Frontal cortex (tissue), 1 donor: Measurements from ENCODE around the gene TET1. TPM values are rescaled to one million over a fixed set of nuclear protein-coding genes. Genes with fewer than 3 reads are reported as not detected.

Experiments
- small RNA-seq: library from RNA; depleted of rRNA; stranded (forward); fragments of <200 nt; gene quantifications from one replicate; pipeline ENCODE3, GENCODE V24; 2014
- total RNA-seq: library from RNA; depleted of rRNA; stranded (reverse); fragments of >200 nt; gene quantifications from one replicate; pipeline ENCODE4 v1.2.3, GENCODE V29; 2014

Gene TET1
- total RNA-seq, 1 donor from 2014 or later, result 39.9 TPM

Small RNA genes within 50 kb of the gene (small RNA-seq; reads per million reads assigned to genes)
- not detected for gene RF00019

Other genes with a start within 250 kb of the TET1 start
- gene HNRNPH3, start 228.3 kb upstream of the TET1 start, total RNA-seq, result 40.4 TPM
- gene PBLD, start 227.4 kb upstream of the TET1 start, total RNA-seq, result 8.6 TPM
- gene RUFY2, start 153.1 kb upstream of the TET1 start, total RNA-seq, result 113 TPM
- gene DNA2, start 88.4 kb upstream of the TET1 start, total RNA-seq, result 39.1 TPM
- gene SLC25A16, start 32.8 kb upstream of the TET1 start, total RNA-seq, result 45.7 TPM
- 45.2 TPM for gene CCAR1, start 160.9 kb downstream of the TET1 start, total RNA-seq